ENCODE results near the gene TFCP2L1. TPM values are rescaled to one million over a fixed set of nuclear protein-coding genes. Genes with fewer than 3 reads are reported as not detected.

TFCP2L1 gene
- total RNA-seq, 1 experiment from 2014 or later, result 1.8 TPM

GRCh38 chr2:121210691-121211090 is 74.3 kb downstream of the TFCP2L1 start:
- Histone ChIP-seq H2BK5ac (ENCODE audit: insufficient read length, low read length) (no peak overlapping the region), H3K9me3 (ENCODE audit: control insufficient read depth, low read depth, low read length) (no peaks in the 10 kb centered on the region), H3K14ac (ENCODE audit: insufficient read depth, low read length) (no peak overlapping the region), H3K9ac (ENCODE audit: extremely low read depth, insufficient read length, low read length) (no peak overlapping the region), H2AK5ac (ENCODE audit: insufficient read length, low read length) (no peak overlapping the region), H3K56ac (ENCODE audit: insufficient read length, low read depth, low read length) (no peak overlapping the region), H2BK15ac (ENCODE audit: low read depth, low read length) (no peak overlapping the region), H3K27me3 (ENCODE audit: insufficient read depth, low read length) (no peaks in the 10 kb centered on the region), H2AFZ (ENCODE audit: low read length) (no peak overlapping the region), H3K4me1 (ENCODE audit: insufficient read depth, low read length) (no peaks in the 10 kb centered on the region), H2BK20ac (ENCODE audit: low read depth, low read length, poor library complexity, severe bottlenecking) (no peak overlapping the region), H4K8ac (replicated peaks; ENCODE audit: insufficient read length, low read depth, low read length) (no peak overlapping the region), H3K18ac (ENCODE audit: insufficient read length, low read depth, low read length) (no peak overlapping the region), H2BK120ac (ENCODE audit: low read depth, low read length, poor library complexity, severe bottlenecking) (no peak overlapping the region), H2BK12ac (ENCODE audit: insufficient read length, low read depth, low read length) (no peak overlapping the region), H4K5ac (ENCODE audit: insufficient read length, low read depth, low read length) (no peak overlapping the region), H3K23ac (ENCODE audit: insufficient read length, low read depth, low read length) (no peak overlapping the region), H3K23me2 (ENCODE audit: insufficient read length, low read depth, low read length, poor library complexity, severe bottlenecking) (no peaks in the 10 kb centered on the region), H3K79me1 (ENCODE audit: insufficient read depth, low read depth, low read length, poor library complexity, severe bottlenecking) (no peaks in the 10 kb centered on the region), H3K79me2 (ENCODE audit: insufficient read depth, low read length) (no peaks in the 10 kb centered on the region), H3K4ac (ENCODE audit: low read depth, low read length) (no peak overlapping the region), H4K91ac (ENCODE audit: insufficient read length, low read depth, low read length) (no peak overlapping the region), H4K20me1 (ENCODE audit: control insufficient read depth, insufficient read depth, insufficient read length) (no peaks in the 10 kb centered on the region), H3K27ac (ENCODE audit: insufficient read length, low read depth, low read length) (no peak overlapping the region), H3T11ph (ENCODE audit: low read length) (no peak overlapping the region), H3K4me2 (ENCODE audit: insufficient read depth, insufficient read length, low read length) (no peak overlapping the region)
- H3K36me3 Mint-ChIP-seq (ENCODE audit: insufficient read depth in 1 of 3, low read depth in 3 of 3), result no peaks in the 10 kb centered on the region
- DNase-seq, result no peak
- no peak overlapping the region for H3K27ac Mint-ChIP-seq
- H3K9me3 Mint-ChIP-seq, result no peaks in the 10 kb centered on the region
- H3K27me3 Mint-ChIP-seq (ENCODE audit: low read depth), result peaks cover 4% of the 10 kb centered on the region
- no peak overlapping the region for H3K4me3 Mint-ChIP-seq
- TF ChIP-seq CTCF (conservative IDR thresholded peaks at IDR 0.05), result no peak
- WGBS (ENCODE audit: extremely low coverage, insufficient read length, low lambda C conversion rate), result no CpG with 5 or more reads among the region's 8 CpGs
- peaks cover 22 to 26% of the 10 kb centered on the region in 2 experiments for H3K4me1 Mint-ChIP-seq

All from H9 (cell line).